A673 (cell line): ENCODE data around the gene TMEM255B.

Source experiments
- EZH2 ChIP-seq: fragments of 200-600 bp; sonication (generic); IDR thresholded peaks from 2 replicates; pipeline ENCODE4 v1.6.1; 2017; ENCODE audit warnings: borderline replicate concordance, low read depth, mild to moderate bottlenecking, mixed read lengths, antibody characterized with exemption, low read length; ENCODE audit not compliant: poor library complexity, severe bottlenecking
- TF ChIP-seq, protein P1 (sequence below): fragments of 300-800, 200-600 bp; sonication (generic); conservative IDR thresholded peaks from 2 replicates; pipeline ENCODE4 v1.5.1; 2017; ENCODE audit warnings: low read depth, mild to moderate bottlenecking, antibody characterized with exemption, low read length, moderate library complexity, mixed read lengths

GRCh38 chr13:113856716-113857065 lies 97.7 kb downstream of the TMEM255B start:
- TF ChIP-seq, protein P1, sequence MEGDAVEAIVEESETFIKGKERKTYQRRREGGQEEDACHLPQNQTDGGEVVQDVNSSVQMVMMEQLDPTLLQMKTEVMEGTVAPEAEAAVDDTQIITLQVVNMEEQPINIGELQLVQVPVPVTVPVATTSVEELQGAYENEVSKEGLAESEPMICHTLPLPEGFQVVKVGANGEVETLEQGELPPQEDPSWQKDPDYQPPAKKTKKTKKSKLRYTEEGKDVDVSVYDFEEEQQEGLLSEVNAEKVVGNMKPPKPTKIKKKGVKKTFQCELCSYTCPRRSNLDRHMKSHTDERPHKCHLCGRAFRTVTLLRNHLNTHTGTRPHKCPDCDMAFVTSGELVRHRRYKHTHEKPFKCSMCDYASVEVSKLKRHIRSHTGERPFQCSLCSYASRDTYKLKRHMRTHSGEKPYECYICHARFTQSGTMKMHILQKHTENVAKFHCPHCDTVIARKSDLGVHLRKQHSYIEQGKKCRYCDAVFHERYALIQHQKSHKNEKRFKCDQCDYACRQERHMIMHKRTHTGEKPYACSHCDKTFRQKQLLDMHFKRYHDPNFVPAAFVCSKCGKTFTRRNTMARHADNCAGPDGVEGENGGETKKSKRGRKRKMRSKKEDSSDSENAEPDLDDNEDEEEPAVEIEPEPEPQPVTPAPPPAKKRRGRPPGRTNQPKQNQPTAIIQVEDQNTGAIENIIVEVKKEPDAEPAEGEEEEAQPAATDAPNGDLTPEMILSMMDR = no peak
- no peak for TF ChIP-seq EZH2
